ENCODE data around the gene COL16A1. TPM values are rescaled to one million over a fixed set of nuclear protein-coding genes. Genes with fewer than 3 reads are reported as not detected.

COL16A1 gene
- total RNA-seq, 2 experiments from 2014 or later = not detected

- no peak overlapping the region for H3K4me3 Mint-ChIP-seq
- H3K27me3 Mint-ChIP-seq = peaks cover 18% of the 10 kb centered on the region
- DNase-seq = no peak
- H3K9me3 Mint-ChIP-seq = no peaks in the 10 kb centered on the region
- CTCF ChIA-PET = interaction anchor here (1.5 to 3.3 kb wide), 2 partner anchors 40 to 117 kb away, joined by 4 to 11 read pairs; no protein-coding TSS in a partner anchor
- H3K27ac Mint-ChIP-seq = no peak overlapping the region
- POLR2A ChIA-PET = no interaction called here
- H3K4me1 Mint-ChIP-seq = peaks cover 5% of the 10 kb centered on the region
- H3K36me3 Mint-ChIP-seq (ENCODE audit: low read depth) = no peaks in the 10 kb centered on the region
Measured at GRCh38 chr1:31671561-31672201, 32.1 kb downstream of the COL16A1 start.

GRCh38 chr1:31671147-31671546 is 32.7 kb downstream of the COL16A1 start:
- Mint-ChIP-seq H3K36me3 (ENCODE audit: low read depth) (no peaks in the 10 kb centered on the region), H3K9me3 (no peaks in the 10 kb centered on the region), H3K27ac (no peak overlapping the region), H3K27me3 (peaks cover 18% of the 10 kb centered on the region), H3K4me3 (no peak overlapping the region), H3K4me1 (peaks cover 5% of the 10 kb centered on the region)
- CTCF ChIA-PET = interaction anchor here (3.3 kb wide), 1 partner anchor 118 kb away, joined by 11 read pairs; no protein-coding TSS in a partner anchor
- no peak for DNase-seq
- POLR2A ChIA-PET = no interaction called here

GRCh38 chr1:31670593-31670964 is 33.2 kb downstream of the COL16A1 start:
- peaks cover 5% of the 10 kb centered on the region for H3K4me1 Mint-ChIP-seq
- no peak overlapping the region for H3K4me3 Mint-ChIP-seq
- H3K36me3 Mint-ChIP-seq (ENCODE audit: low read depth) = no peaks in the 10 kb centered on the region
- H3K27ac Mint-ChIP-seq = no peak overlapping the region
- no peaks in the 10 kb centered on the region for H3K9me3 Mint-ChIP-seq
- H3K27me3 Mint-ChIP-seq = peaks cover 18% of the 10 kb centered on the region
- no peak for DNase-seq
- ChIA-PET CTCF (interaction anchor here (1.0 to 3.3 kb wide), 3 partner anchors 9 to 118 kb away, joined by 3 to 11 read pairs (median 4); no protein-coding TSS in a partner anchor), POLR2A (no interaction called here)

GRCh38 chr1:31669786-31670592 is 33.8 kb downstream of the COL16A1 start:
- POLR2A ChIA-PET = no interaction called here
- DNase-seq = peak; percentile 11
- CTCF ChIA-PET = interaction anchor here (0.6 to 3.3 kb wide), 5 partner anchors 9 to 600 kb away, joined by 3 to 11 read pairs (median 3); no protein-coding TSS in a partner anchor
- Mint-ChIP-seq H3K36me3 (ENCODE audit: low read depth) (no peaks in the 10 kb centered on the region), H3K27ac (no peak overlapping the region), H3K4me3 (no peak overlapping the region), H3K9me3 (no peaks in the 10 kb centered on the region), H3K4me1 (peaks cover 5% of the 10 kb centered on the region), H3K27me3 (peaks cover 18% of the 10 kb centered on the region)

- ChIA-PET POLR2A (no interaction called here), CTCF (interaction anchor here (1.2 to 3.3 kb wide), 2 partner anchors 9 to 120 kb away, joined by 3 to 11 read pairs; no protein-coding TSS in a partner anchor)
- Mint-ChIP-seq H3K27me3 (peaks cover 18% of the 10 kb centered on the region), H3K36me3 (ENCODE audit: low read depth) (no peaks in the 10 kb centered on the region), H3K4me3 (no peak overlapping the region), H3K9me3 (no peaks in the 10 kb centered on the region), H3K4me1 (peaks cover 5% of the 10 kb centered on the region), H3K27ac (no peak overlapping the region)
- no peak for DNase-seq
Measured at GRCh38 chr1:31669433-31669785, 34.4 kb downstream of the COL16A1 start.

- H3K27me3 Mint-ChIP-seq = peaks cover 18% of the 10 kb centered on the region
- CTCF ChIA-PET = no interaction called here
- no peaks in the 10 kb centered on the region for H3K36me3 Mint-ChIP-seq (ENCODE audit: low read depth)
- no peak for DNase-seq
- POLR2A ChIA-PET = no interaction called here
- H3K9me3 Mint-ChIP-seq = no peaks in the 10 kb centered on the region
- H3K27ac Mint-ChIP-seq = no peak overlapping the region
- H3K4me3 Mint-ChIP-seq = no peak overlapping the region
- peaks cover 5% of the 10 kb centered on the region for H3K4me1 Mint-ChIP-seq
Measured at GRCh38 chr1:31668303-31668883, 35.4 kb downstream of the COL16A1 start.

GRCh38 chr1:31667065-31667785 is 36.6 kb downstream of the COL16A1 start:
- Mint-ChIP-seq H3K4me3 (no peak overlapping the region), H3K27me3 (peaks cover 18% of the 10 kb centered on the region), H3K9me3 (no peaks in the 10 kb centered on the region), H3K27ac (no peak overlapping the region), H3K4me1 (peaks cover 5% of the 10 kb centered on the region), H3K36me3 (ENCODE audit: low read depth) (no peaks in the 10 kb centered on the region)
- POLR2A ChIA-PET = no interaction called here
- DNase-seq = no peak
- CTCF ChIA-PET = interaction anchor here (1.9 kb wide), 1 partner anchor 122 kb away, joined by 10 read pairs; no protein-coding TSS in a partner anchor

GRCh38 chr1:31666263-31666963 is 37.4 kb downstream of the COL16A1 start:
- H3K27ac Mint-ChIP-seq = no peak overlapping the region
- H3K27me3 Mint-ChIP-seq = peaks cover 18% of the 10 kb centered on the region
- POLR2A ChIA-PET = no interaction called here
- no peaks in the 10 kb centered on the region for H3K36me3 Mint-ChIP-seq (ENCODE audit: low read depth)
- no peak overlapping the region for H3K4me3 Mint-ChIP-seq
- DNase-seq = no peak
- CTCF ChIA-PET = interaction anchor here (1.6 to 1.9 kb wide), 2 partner anchors 29 to 123 kb away, joined by 4 to 10 read pairs; no protein-coding TSS in a partner anchor
- peaks cover 5% of the 10 kb centered on the region for H3K4me1 Mint-ChIP-seq
- no peaks in the 10 kb centered on the region for H3K9me3 Mint-ChIP-seq

GRCh38 chr1:31665234-31665878 is 38.5 kb downstream of the COL16A1 start:
- Mint-ChIP-seq H3K27ac (no peak overlapping the region), H3K27me3 (peaks cover 11% of the 10 kb centered on the region), H3K4me3 (no peak overlapping the region), H3K36me3 (ENCODE audit: low read depth) (no peaks in the 10 kb centered on the region), H3K9me3 (no peaks in the 10 kb centered on the region), H3K4me1 (peaks cover 5% of the 10 kb centered on the region)
- POLR2A ChIA-PET = no interaction called here
- CTCF ChIA-PET = interaction anchor here (0.7 to 3.1 kb wide), 5 partner anchors 28 to 124 kb away, joined by 3 to 22 read pairs (median 4); no protein-coding TSS in a partner anchor
- DNase-seq = no peak

GRCh38 chr1:31664528-31664927 is 39.3 kb downstream of the COL16A1 start:
- DNase-seq = no peak
- Mint-ChIP-seq H3K4me3 (no peak overlapping the region), H3K27me3 (peaks cover 3% of the 10 kb centered on the region), H3K36me3 (ENCODE audit: low read depth) (no peaks in the 10 kb centered on the region), H3K4me1 (peaks cover 1% of the 10 kb centered on the region), H3K9me3 (no peaks in the 10 kb centered on the region), H3K27ac (no peak overlapping the region)
- CTCF ChIA-PET = interaction anchor here (0.7 to 3.1 kb wide), 7 partner anchors 12 to 124 kb away, joined by 3 to 22 read pairs (median 3); no protein-coding TSS in a partner anchor
- POLR2A ChIA-PET = no interaction called here

GRCh38 chr1:31663622-31664452 is 40.0 kb downstream of the COL16A1 start:
- POLR2A ChIA-PET = no interaction called here
- no peaks in the 10 kb centered on the region for H3K27me3 Mint-ChIP-seq
- no peaks in the 10 kb centered on the region for H3K4me1 Mint-ChIP-seq
- CTCF ChIA-PET = interaction anchor here (0.8 to 3.1 kb wide), 8 partner anchors 11 to 125 kb away, joined by 3 to 22 read pairs (median 3); partner anchors contain the start of gene PEF1
- H3K36me3 Mint-ChIP-seq (ENCODE audit: low read depth) = no peaks in the 10 kb centered on the region
- no peaks in the 10 kb centered on the region for H3K9me3 Mint-ChIP-seq
- H3K4me3 Mint-ChIP-seq = no peak overlapping the region
- H3K27ac Mint-ChIP-seq = no peak overlapping the region
- peak; percentile 57 for DNase-seq

Data from activated CD4-positive, alpha-beta T cell treated with anti-CD3 and anti-CD28 coated beads, Interleukin-2, amount 10 ng/mL, durations not matched to agents 7 days and 5 days (primary cell).